ENCODE data around the gene CSNK1G1. TPM values are rescaled to one million over a fixed set of nuclear protein-coding genes. Genes with fewer than 3 reads are reported as not detected.
A peak's percentile ranks its signal among the peaks of the same experiment; 100 is the strongest.

The CSNK1G1 gene
- polyA plus RNA-seq, 4 donors, result 2.5 to 12.3 (median 4.0) TPM

DNA sequence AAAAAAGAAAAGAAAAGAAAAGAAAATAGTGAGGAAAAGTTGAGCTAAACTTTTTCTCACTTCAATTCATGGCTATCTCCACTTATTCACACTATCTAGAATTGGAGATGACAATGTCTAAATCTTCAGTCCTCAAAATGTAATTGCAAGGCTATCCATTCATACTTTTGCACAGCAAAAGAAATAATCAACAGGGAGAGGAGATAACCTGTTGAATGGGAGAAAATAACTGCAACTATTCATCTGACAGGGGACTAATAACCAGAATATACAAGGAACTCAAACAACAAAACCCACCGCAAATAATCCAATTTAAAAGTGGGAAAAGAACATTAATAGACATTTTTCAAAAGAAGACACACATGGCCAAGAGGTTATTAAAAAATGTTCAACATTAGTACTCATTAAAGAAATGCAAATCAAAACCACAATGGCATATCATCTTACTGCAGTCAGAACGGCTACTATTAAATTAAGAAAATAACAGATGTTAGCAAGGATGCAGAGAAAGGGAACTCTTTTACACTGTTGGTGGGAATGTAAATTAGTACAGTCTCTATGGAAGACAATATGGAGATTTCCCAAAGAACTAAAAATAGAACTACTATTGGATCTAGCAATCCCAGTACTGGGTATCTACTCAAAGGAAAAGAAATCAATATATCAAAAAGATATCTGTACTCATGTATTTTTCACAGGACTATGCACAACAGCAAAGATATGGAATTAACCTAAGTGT is 119.6 kb downstream of the CSNK1G1 start:
- 92 to 99% (median 94%) methylated on average over 2 of the region's 2 CpGs for WGBS, 3 donors
- no peak overlapping the region for H3K27ac ChIP-seq (ENCODE audit: low read depth in 1 of 3, low read length in 2 of 3)
- no peak for FAIRE-seq
- DNase-seq, result no peak
- no peaks in the 10 kb centered on the region for H3K27me3 ChIP-seq (ENCODE audit: control insufficient read depth in 3 of 3, insufficient read depth in 3 of 3, low read length in 3 of 3)
- no peak overlapping the region for H3K4me3 ChIP-seq (ENCODE audit: low read depth in 1 of 3, low read length in 3 of 3)
- no peaks in the 10 kb centered on the region for H3K36me3 ChIP-seq (ENCODE audit: control insufficient read depth in 3 of 3, insufficient read depth in 2 of 3, low read depth in 1 of 3, low read length in 3 of 3)
- H3K9me3 ChIP-seq (ENCODE audit: control insufficient read depth in 2 of 2, insufficient read depth in 1 of 2, low read depth in 1 of 2, low read length in 1 of 2), result no peaks in the 10 kb centered on the region
- peaks cover 0 to 19% (median 2%) of the 10 kb centered on the region in 3 donors for H3K4me1 ChIP-seq (ENCODE audit: control insufficient read depth in 3 of 3, insufficient read depth in 2 of 3, low read depth in 1 of 3, low read length in 2 of 3)

DNA sequence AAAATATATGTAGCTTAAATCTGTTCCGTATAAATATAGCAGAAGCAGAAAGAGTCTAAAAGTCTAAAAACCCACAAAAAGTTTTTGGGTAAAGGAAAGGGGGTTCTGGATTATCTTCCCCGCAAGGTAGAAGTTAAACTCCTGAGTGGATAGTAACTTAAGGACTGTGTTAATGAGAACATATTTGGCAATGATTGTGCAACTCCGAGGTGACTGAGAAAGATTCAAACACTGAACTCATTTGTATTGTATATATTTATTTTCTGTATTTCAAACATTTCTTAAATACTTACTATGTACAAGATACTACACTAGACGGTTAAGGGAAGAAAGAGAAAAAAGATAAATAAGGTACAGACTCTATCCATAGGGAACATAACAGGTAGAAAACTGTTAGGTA is 120.4 kb downstream of the CSNK1G1 start:
- Histone ChIP-seq H3K9me3 (ENCODE audit: control insufficient read depth in 2 of 2, insufficient read depth in 1 of 2, low read depth in 1 of 2, low read length in 1 of 2) (no peaks in the 10 kb centered on the region), H3K27ac (ENCODE audit: low read depth in 1 of 3, low read length in 2 of 3) (no peak overlapping the region), H3K4me3 (ENCODE audit: low read depth in 1 of 3, low read length in 3 of 3) (no peak overlapping the region), H3K27me3 (ENCODE audit: control insufficient read depth in 3 of 3, insufficient read depth in 3 of 3, low read length in 3 of 3) (no peaks in the 10 kb centered on the region), H3K4me1 (ENCODE audit: control insufficient read depth in 3 of 3, insufficient read depth in 2 of 3, low read depth in 1 of 3, low read length in 2 of 3) (peaks cover 0 to 16% (median 2%) of the 10 kb centered on the region in 3 donors), H3K36me3 (ENCODE audit: control insufficient read depth in 3 of 3, insufficient read depth in 2 of 3, low read depth in 1 of 3, low read length in 3 of 3) (no peaks in the 10 kb centered on the region)
- DNase-seq, result no peak
- 90 to 94% (median 94%) methylated on average over 4 of the region's 4 CpGs for WGBS, 3 donors
- no peak for FAIRE-seq

DNA sequence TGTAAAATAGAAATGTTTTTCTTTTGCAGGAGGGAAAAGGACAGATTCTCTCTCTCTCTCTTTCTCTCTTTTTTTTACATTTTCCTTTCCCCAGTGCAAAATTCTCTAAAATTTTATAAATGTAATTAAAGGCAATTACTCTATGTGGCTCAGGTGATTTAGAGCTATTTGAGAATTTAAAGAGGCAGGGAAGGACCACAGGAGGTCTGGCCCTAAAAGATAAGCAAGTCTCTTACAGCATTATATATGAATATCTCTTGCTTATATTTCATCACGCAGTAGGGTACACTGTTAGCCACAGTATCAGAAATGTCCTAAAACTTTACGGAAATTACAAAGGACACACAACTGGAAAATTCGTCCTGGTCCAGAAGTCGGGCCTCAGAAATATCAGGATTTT is 122.7 kb downstream of the CSNK1G1 start:
- H3K27me3 ChIP-seq (ENCODE audit: control insufficient read depth in 3 of 3, insufficient read depth in 3 of 3, low read length in 3 of 3), result no peaks in the 10 kb centered on the region
- no peak for DNase-seq
- H3K9me3 ChIP-seq (ENCODE audit: control insufficient read depth in 2 of 2, insufficient read depth in 1 of 2, low read depth in 1 of 2, low read length in 1 of 2), result no peaks in the 10 kb centered on the region
- peaks cover 0 to 7% (median 2%) of the 10 kb centered on the region in 3 donors for H3K4me1 ChIP-seq (ENCODE audit: control insufficient read depth in 3 of 3, insufficient read depth in 2 of 3, low read depth in 1 of 3, low read length in 2 of 3)
- 95 to 97% (median 96%) methylated on average over 4 of the region's 4 CpGs for WGBS, 3 donors
- H3K4me3 ChIP-seq (ENCODE audit: low read depth in 1 of 3, low read length in 3 of 3), result no peak overlapping the region
- no peak overlapping the region for H3K27ac ChIP-seq (ENCODE audit: low read depth in 1 of 3, low read length in 2 of 3)
- peaks cover 0 to 2% (median 0%) of the 10 kb centered on the region in 3 donors for H3K36me3 ChIP-seq (ENCODE audit: control insufficient read depth in 3 of 3, insufficient read depth in 2 of 3, low read depth in 1 of 3, low read length in 3 of 3)
- FAIRE-seq, result no peak

DNA sequence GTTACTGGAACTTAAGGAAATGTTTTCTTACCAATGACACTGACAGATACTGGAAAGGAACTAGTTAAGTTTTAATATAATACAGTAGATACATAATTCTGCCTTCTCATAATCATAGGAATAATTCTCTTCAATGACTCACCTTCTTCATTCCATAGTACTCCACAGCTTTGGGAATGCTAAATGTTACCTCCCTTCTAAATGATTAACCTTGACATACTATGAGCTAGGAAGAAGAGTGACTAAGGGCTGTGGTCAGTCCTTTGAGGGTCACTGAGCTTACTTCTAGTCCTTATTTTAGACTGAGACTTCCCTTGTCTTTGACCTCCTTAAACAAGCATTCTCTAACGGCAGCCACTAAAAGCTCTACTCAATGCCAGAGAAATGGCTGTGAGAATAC is 123.6 kb downstream of the CSNK1G1 start:
- Histone ChIP-seq H3K4me1 (ENCODE audit: control insufficient read depth in 3 of 3, insufficient read depth in 2 of 3, low read depth in 1 of 3, low read length in 2 of 3) (peaks cover 0 to 2% (median 0%) of the 10 kb centered on the region in 3 donors), H3K4me3 (ENCODE audit: low read depth in 1 of 3, low read length in 3 of 3) (no peak overlapping the region), H3K27me3 (ENCODE audit: control insufficient read depth in 3 of 3, insufficient read depth in 3 of 3, low read length in 3 of 3) (no peaks in the 10 kb centered on the region), H3K27ac (ENCODE audit: low read depth in 1 of 3, low read length in 2 of 3) (no peak overlapping the region), H3K9me3 (ENCODE audit: control insufficient read depth in 2 of 2, insufficient read depth in 1 of 2, low read depth in 1 of 2, low read length in 1 of 2) (no peaks in the 10 kb centered on the region), H3K36me3 (ENCODE audit: control insufficient read depth in 3 of 3, insufficient read depth in 2 of 3, low read depth in 1 of 3, low read length in 3 of 3) (peaks cover 0 to 2% (median 0%) of the 10 kb centered on the region in 3 donors)
- DNase-seq (peak in 1 of 2 donors; percentile 34), FAIRE-seq (no peak)
- WGBS, 3 donors, result 59 to 76% (median 72%) methylated on average over 1 of the region's 1 CpG

DNA sequence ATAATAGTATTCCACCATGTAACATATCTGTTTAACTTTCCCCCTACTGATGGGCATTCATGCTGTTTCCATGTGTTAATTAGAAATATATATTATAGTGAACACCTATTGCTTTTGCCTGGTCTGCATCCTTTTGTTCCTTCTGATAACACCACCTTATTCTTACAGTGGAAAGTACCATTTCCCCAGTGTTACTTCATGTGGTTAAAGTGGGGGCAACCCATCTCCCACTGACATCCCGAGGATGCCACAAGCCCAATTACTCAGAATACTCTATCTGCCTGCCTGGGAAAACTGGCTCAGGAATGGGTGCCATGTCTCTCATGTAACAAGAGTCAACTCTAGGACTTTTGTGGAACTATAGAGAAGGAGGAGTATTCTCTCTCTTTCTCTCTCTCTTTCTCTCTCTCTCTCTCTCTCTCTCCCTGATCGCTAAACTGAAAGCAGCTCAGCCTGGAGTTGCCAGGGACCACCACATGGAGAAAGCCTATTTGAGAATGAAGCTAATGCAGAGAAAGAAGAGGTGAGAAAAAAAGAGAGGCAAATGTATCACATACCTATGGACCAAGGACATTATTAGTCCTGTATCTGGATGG is 126.7 kb downstream of the CSNK1G1 start:
- WGBS, 3 donors, result 82 to 88% (median 86%) methylated on average over 2 of the region's 2 CpGs
- H3K9me3 ChIP-seq (ENCODE audit: control insufficient read depth in 2 of 2, insufficient read depth in 1 of 2, low read depth in 1 of 2, low read length in 1 of 2), result peaks cover 0 to 11% of the 10 kb centered on the region in 2 donors
- no peaks in the 10 kb centered on the region for H3K27me3 ChIP-seq (ENCODE audit: control insufficient read depth in 3 of 3, insufficient read depth in 3 of 3, low read length in 3 of 3)
- no peak overlapping the region for H3K4me3 ChIP-seq (ENCODE audit: low read depth in 1 of 3, low read length in 3 of 3)
- peaks cover 0 to 9% (median 2%) of the 10 kb centered on the region in 3 donors for H3K36me3 ChIP-seq (ENCODE audit: control insufficient read depth in 3 of 3, insufficient read depth in 2 of 3, low read depth in 1 of 3, low read length in 3 of 3)
- DNase-seq (no peak), FAIRE-seq (no peak)
- H3K4me1 ChIP-seq (ENCODE audit: control insufficient read depth in 3 of 3, insufficient read depth in 2 of 3, low read depth in 1 of 3, low read length in 2 of 3), result peaks cover 0 to 3% (median 2%) of the 10 kb centered on the region in 3 donors
- H3K27ac ChIP-seq (ENCODE audit: low read depth in 1 of 3, low read length in 2 of 3), result no peak overlapping the region

DNA sequence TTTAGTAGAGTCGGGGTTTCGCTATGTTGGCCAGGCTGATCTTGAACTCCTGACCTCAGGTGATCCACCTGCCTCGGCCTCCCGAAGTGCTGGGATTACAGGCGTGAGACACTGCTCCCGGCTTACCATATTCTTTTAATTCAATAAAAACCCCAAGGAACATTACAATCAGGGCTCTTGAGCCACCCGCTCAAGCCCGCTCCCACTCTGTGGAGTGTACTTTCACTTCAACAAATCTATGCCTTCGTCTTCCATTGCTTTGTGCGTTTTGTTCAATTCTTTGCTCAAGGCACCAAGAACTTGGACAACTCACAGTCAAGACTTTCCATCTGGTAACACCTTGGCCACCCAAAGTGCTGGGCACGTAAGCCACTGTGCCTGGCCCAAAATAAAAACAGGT is 130.2 kb downstream of the CSNK1G1 start:
- no peak for FAIRE-seq
- H3K27ac ChIP-seq (ENCODE audit: low read depth in 1 of 3, low read length in 2 of 3), result no peak overlapping the region
- no peak for DNase-seq
- H3K4me1 ChIP-seq (ENCODE audit: control insufficient read depth in 3 of 3, insufficient read depth in 2 of 3, low read depth in 1 of 3, low read length in 2 of 3), result peaks cover 0 to 5% (median 0%) of the 10 kb centered on the region in 3 donors
- H3K36me3 ChIP-seq (ENCODE audit: control insufficient read depth in 3 of 3, insufficient read depth in 2 of 3, low read depth in 1 of 3, low read length in 3 of 3), result peaks cover 0 to 9% (median 2%) of the 10 kb centered on the region in 3 donors
- no peaks in the 10 kb centered on the region for H3K27me3 ChIP-seq (ENCODE audit: control insufficient read depth in 3 of 3, insufficient read depth in 3 of 3, low read length in 3 of 3)
- H3K4me3 ChIP-seq (ENCODE audit: low read depth in 1 of 3, low read length in 3 of 3), result no peak overlapping the region
- peaks cover 0 to 11% of the 10 kb centered on the region in 2 donors for H3K9me3 ChIP-seq (ENCODE audit: control insufficient read depth in 2 of 2, insufficient read depth in 1 of 2, low read depth in 1 of 2, low read length in 1 of 2)
- 93 to 99% (median 94%) methylated on average over 11 of the region's 11 CpGs for WGBS, 3 donors

DNA sequence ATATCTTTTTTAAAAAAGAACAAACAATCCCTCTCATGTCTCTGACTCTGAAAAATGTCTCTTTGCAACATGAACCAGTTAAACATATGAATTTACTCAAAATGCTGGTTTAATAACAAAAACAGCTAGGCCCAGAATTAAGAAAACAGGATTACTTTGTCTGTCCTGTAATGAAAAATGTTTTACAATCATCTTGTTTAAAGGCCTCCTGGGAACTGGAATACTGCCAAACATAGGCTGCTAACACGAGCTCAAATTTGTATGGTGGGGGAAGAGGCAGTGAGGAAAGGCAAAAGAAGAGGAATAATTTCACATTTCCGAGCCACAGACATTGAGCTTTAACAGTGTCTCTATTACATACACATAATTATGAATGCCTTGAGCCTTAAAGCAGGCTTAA is 131.5 kb downstream of the CSNK1G1 start:
- WGBS, 3 donors, result 18 to 50% (median 28%) methylated on average over 2 of the region's 2 CpGs
- no peak for FAIRE-seq
- DNase-seq, result peak; percentile 47 to 57
- Histone ChIP-seq H3K36me3 (ENCODE audit: control insufficient read depth in 3 of 3, insufficient read depth in 2 of 3, low read depth in 1 of 3, low read length in 3 of 3) (peaks cover 0 to 9% (median 2%) of the 10 kb centered on the region in 3 donors), H3K9me3 (ENCODE audit: control insufficient read depth in 2 of 2, insufficient read depth in 1 of 2, low read depth in 1 of 2, low read length in 1 of 2) (peaks cover 0 to 11% of the 10 kb centered on the region in 2 donors), H3K4me1 (ENCODE audit: control insufficient read depth in 3 of 3, insufficient read depth in 2 of 3, low read depth in 1 of 3, low read length in 2 of 3) (peaks cover 0 to 5% (median 0%) of the 10 kb centered on the region in 3 donors), H3K27ac (ENCODE audit: low read depth in 1 of 3, low read length in 2 of 3) (no peak overlapping the region), H3K27me3 (ENCODE audit: control insufficient read depth in 3 of 3, insufficient read depth in 3 of 3, low read length in 3 of 3) (no peaks in the 10 kb centered on the region), H3K4me3 (ENCODE audit: low read depth in 1 of 3, low read length in 3 of 3) (no peak overlapping the region)

DNA sequence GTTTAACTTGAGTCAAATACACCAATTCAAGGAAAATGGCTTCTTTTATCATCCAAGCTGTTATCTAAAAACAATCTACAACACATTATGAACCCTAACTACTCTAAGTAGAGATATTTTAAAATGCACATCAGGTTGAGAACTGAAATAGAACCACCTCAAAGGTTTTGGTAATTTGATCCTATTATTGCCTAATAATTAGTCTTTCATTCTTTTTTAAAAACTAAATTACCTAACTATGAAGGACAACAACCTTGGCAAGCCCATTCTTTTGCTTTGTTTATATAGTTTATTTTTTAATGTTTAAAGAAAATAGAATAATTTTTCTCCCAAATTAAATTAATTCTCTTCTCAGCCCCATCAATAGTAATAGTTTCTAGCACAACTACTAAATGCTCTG is 132.1 kb downstream of the CSNK1G1 start:
- FAIRE-seq (no peak), DNase-seq (no peak)
- H3K4me3 ChIP-seq (ENCODE audit: low read depth in 1 of 3, low read length in 3 of 3), result no peak overlapping the region
- H3K4me1 ChIP-seq (ENCODE audit: control insufficient read depth in 3 of 3, insufficient read depth in 2 of 3, low read depth in 1 of 3, low read length in 2 of 3), result peaks cover 0 to 5% (median 0%) of the 10 kb centered on the region in 3 donors
- no peaks in the 10 kb centered on the region for H3K27me3 ChIP-seq (ENCODE audit: control insufficient read depth in 3 of 3, insufficient read depth in 3 of 3, low read length in 3 of 3)
- H3K9me3 ChIP-seq (ENCODE audit: control insufficient read depth in 2 of 2, insufficient read depth in 1 of 2, low read depth in 1 of 2, low read length in 1 of 2), result peaks cover 0 to 11% of the 10 kb centered on the region in 2 donors
- H3K27ac ChIP-seq (ENCODE audit: low read depth in 1 of 3, low read length in 2 of 3), result no peak overlapping the region
- peaks cover 0 to 9% (median 0%) of the 10 kb centered on the region in 3 donors for H3K36me3 ChIP-seq (ENCODE audit: control insufficient read depth in 3 of 3, insufficient read depth in 2 of 3, low read depth in 1 of 3, low read length in 3 of 3)

Data from small intestine (tissue), 7 donors.